Suprapubic skin (tissue), 4 donors: ENCODE data around the gene ANKRD60. TPM values are rescaled to one million over a fixed set of nuclear protein-coding genes. Genes with fewer than 3 reads are reported as not detected.

Experiments
- DNase-seq, 2 donors: peaks; one replicate each; pipeline ENCODE4 v3.0.0-alpha.2; 2019; ENCODE audit warnings: low spot score in 2 of 2
- H3K27ac ChIP-seq: fragments of 200-600 bp; sonication (generic); one replicate; pipeline ENCODE4 v1.5.1; 2019
- H3K27me3 ChIP-seq: fragments of 200-600 bp; sonication (generic); one replicate; pipeline ENCODE4 v1.5.1; 2019
- H3K36me3 ChIP-seq: fragments of 200-600 bp; sonication (generic); one replicate; pipeline ENCODE4 v1.5.1; 2019
- H3K4me1 ChIP-seq: fragments of 200-600 bp; sonication (generic); one replicate; pipeline ENCODE4 v1.5.1; 2019
- H3K4me3 ChIP-seq: fragments of 200-600 bp; sonication (generic); one replicate; pipeline ENCODE4 v1.5.1; 2019; ENCODE audit warnings: mild to moderate bottlenecking
- H3K9me3 ChIP-seq: fragments of 200-600 bp; sonication (generic); one replicate; pipeline ENCODE4 v1.5.1; 2019
- EP300 ChIP-seq: sonication (generic); formaldehyde crosslinking; IDR thresholded peaks from one replicate; pipeline ENCODE4 v1.6.1; 2017; ENCODE audit warnings: antibody characterized with exemption
- POLR2A ChIP-seq, 2 donors: fragments of 450-650 bp; IDR thresholded peaks; one replicate each; pipeline ENCODE4 v1.6.1; 2017; ENCODE audit warnings: antibody characterized with exemption in 2 of 2, mild to moderate bottlenecking in 2 of 2, moderate library complexity in 2 of 2
- POLR2AphosphoS5 ChIP-seq, 3 donors: sonication (generic); formaldehyde crosslinking; IDR thresholded peaks; one replicate each; pipeline ENCODE4 v1.6.1; 2017; ENCODE audit warnings: antibody characterized with exemption in 3 of 3
- WGBS: methylation state at CpG from one replicate; pipeline ENCODE4 v1.1.5; 2018; 5-methylcytosine and 5-hydroxymethylcytosine counted together
- total RNA-seq, 4 donors: library from RNA; depleted of rRNA; stranded (reverse); fragments of >200 nt; gene quantifications; one replicate each; pipeline ENCODE4 v1.1.0, GENCODE V29; 2016
- TF ChIP-seq, protein P1 (sequence below), 2 donors: fragments of 200-600 bp in 1 of 2; fragments of 450-650 bp in 1 of 2; sonication (generic) in 1 of 2; IDR thresholded peaks; one replicate each; pipeline ENCODE4 v1.5.1; 2016 to 2019; ENCODE audit warnings: antibody characterized with exemption in 2 of 2, mild to moderate bottlenecking in 1 of 2, moderate library complexity in 1 of 2

ANKRD60 gene
- total RNA-seq, 4 donors from 2014 or later, result not detected

DNA sequence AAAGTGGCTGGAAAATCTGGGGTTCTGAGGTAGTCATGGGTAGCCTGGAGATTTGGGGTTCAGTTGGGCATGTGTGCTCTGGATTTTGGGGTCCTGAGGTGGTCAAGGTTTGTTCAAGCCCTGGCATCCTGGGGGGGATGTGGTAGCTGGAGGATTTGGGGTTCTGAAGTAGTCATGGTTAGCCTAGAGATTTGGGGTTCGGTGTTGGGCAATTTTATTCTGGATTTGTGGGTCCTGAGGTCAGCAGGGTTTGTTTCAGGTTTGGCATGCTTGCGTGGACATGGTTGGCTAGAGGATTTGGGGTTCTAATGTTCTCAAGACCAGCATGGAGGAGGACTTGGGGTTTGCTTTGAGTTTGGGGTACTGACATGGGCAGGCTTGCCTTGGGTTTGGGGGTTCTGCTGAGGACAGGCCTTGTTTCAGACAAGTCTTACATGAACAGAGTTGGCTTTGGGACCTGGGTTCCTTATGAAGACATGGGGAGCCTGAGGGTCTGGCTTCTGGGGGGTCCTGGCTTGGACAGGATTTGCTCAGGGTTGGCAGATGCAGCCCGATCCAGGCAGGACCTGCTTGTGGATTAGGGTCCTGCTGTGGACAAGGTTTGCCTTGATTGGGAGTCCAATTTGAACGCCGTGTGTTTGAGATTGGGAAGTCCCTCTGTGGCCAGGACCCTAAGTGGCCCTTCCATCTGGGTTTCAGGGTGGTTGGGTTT is 906 bp downstream of the ANKRD60 start:
- no peak overlapping the region for H3K27ac ChIP-seq
- no peak for TF ChIP-seq POLR2A (IDR thresholded peaks at IDR 0.05)
- TF ChIP-seq EP300, result no peak
- TF ChIP-seq POLR2AphosphoS5 (IDR thresholded peaks at IDR 0.05), result no peak
- TF ChIP-seq, protein P1, sequence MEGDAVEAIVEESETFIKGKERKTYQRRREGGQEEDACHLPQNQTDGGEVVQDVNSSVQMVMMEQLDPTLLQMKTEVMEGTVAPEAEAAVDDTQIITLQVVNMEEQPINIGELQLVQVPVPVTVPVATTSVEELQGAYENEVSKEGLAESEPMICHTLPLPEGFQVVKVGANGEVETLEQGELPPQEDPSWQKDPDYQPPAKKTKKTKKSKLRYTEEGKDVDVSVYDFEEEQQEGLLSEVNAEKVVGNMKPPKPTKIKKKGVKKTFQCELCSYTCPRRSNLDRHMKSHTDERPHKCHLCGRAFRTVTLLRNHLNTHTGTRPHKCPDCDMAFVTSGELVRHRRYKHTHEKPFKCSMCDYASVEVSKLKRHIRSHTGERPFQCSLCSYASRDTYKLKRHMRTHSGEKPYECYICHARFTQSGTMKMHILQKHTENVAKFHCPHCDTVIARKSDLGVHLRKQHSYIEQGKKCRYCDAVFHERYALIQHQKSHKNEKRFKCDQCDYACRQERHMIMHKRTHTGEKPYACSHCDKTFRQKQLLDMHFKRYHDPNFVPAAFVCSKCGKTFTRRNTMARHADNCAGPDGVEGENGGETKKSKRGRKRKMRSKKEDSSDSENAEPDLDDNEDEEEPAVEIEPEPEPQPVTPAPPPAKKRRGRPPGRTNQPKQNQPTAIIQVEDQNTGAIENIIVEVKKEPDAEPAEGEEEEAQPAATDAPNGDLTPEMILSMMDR (IDR thresholded peaks at IDR 0.05), result no peak
- no peaks in the 10 kb centered on the region for H3K9me3 ChIP-seq
- WGBS, result 86% methylated on average over 5 of the region's 5 CpGs
- peaks cover 10% of the 10 kb centered on the region for H3K4me1 ChIP-seq
- H3K27me3 ChIP-seq, result peaks cover 41% of the 10 kb centered on the region
- no peaks in the 10 kb centered on the region for H3K36me3 ChIP-seq
- peak in 1 of 2 donors; percentile 53 for DNase-seq
- no peak overlapping the region for H3K4me3 ChIP-seq

GRCh38 chr20:58225452-58226200 is 2.8 kb downstream of the ANKRD60 start:
- H3K4me1 ChIP-seq, result peaks cover 10% of the 10 kb centered on the region
- DNase-seq, result no peak
- H3K27me3 ChIP-seq, result peaks cover 60% of the 10 kb centered on the region
- H3K9me3 ChIP-seq, result no peaks in the 10 kb centered on the region
- H3K4me3 ChIP-seq, result no peak overlapping the region
- WGBS, result 59% methylated on average over 15 of the region's 15 CpGs
- H3K27ac ChIP-seq, result no peak overlapping the region
- H3K36me3 ChIP-seq, result no peaks in the 10 kb centered on the region
- TF ChIP-seq POLR2A (IDR thresholded peaks at IDR 0.05), result no peak
- no peak for TF ChIP-seq EP300
- TF ChIP-seq POLR2AphosphoS5 (IDR thresholded peaks at IDR 0.05), result no peak
- TF ChIP-seq, protein P1 (IDR thresholded peaks at IDR 0.05), result no peak

- WGBS, result 41% methylated on average over 5 of the region's 5 CpGs
Measured at GRCh38 chr20:58224974-58225373, 3.5 kb downstream of the ANKRD60 start.

DNA sequence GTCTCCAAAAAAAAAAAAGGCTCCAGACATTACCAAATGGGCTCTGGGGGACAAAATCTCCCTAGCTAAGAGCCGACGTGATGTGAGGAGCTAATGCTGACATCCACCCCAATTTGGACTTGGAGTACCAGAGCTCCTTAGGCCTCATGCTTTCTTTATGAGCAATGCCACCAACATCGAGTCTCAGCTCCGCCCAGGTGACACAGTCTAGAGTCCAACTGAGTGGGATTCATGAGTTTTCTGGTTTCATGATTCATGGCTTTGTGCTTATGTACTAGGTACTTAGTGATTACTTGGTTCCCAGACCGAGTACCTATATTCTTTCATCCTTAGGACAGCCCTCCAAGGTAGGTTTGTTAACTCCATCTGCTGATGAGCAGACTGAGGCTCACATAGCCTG is 4.4 kb downstream of the ANKRD60 start:
- 82% methylated on average over 5 of the region's 5 CpGs for WGBS
- H3K27me3 ChIP-seq, result peaks cover 66% of the 10 kb centered on the region
- H3K36me3 ChIP-seq, result no peaks in the 10 kb centered on the region
- no peak for DNase-seq
- TF ChIP-seq EP300 (no peak), POLR2AphosphoS5 (IDR thresholded peaks at IDR 0.05) (no peak), POLR2A (IDR thresholded peaks at IDR 0.05) (no peak)
- TF ChIP-seq, protein P1 (IDR thresholded peaks at IDR 0.05), result no peak
- peaks cover 4% of the 10 kb centered on the region for H3K9me3 ChIP-seq
- H3K27ac ChIP-seq, result no peak overlapping the region
- no peak overlapping the region for H3K4me3 ChIP-seq
- H3K4me1 ChIP-seq, result peaks cover 10% of the 10 kb centered on the region

More at GRCh38 chr20:58224974-58225373, 3.5 kb downstream of the ANKRD60 start:
- Histone ChIP-seq H3K4me1 (peaks cover 10% of the 10 kb centered on the region), H3K27me3 (peaks cover 62% of the 10 kb centered on the region), H3K9me3 (no peaks in the 10 kb centered on the region), H3K4me3 (no peak overlapping the region), H3K36me3 (no peaks in the 10 kb centered on the region), H3K27ac (no peak overlapping the region)
- no peak for TF ChIP-seq POLR2AphosphoS5 (IDR thresholded peaks at IDR 0.05)
- TF ChIP-seq POLR2A (IDR thresholded peaks at IDR 0.05), result no peak
- TF ChIP-seq EP300, result no peak
- TF ChIP-seq, protein P1 (IDR thresholded peaks at IDR 0.05), result no peak
- DNase-seq, result no peak

DNA sequence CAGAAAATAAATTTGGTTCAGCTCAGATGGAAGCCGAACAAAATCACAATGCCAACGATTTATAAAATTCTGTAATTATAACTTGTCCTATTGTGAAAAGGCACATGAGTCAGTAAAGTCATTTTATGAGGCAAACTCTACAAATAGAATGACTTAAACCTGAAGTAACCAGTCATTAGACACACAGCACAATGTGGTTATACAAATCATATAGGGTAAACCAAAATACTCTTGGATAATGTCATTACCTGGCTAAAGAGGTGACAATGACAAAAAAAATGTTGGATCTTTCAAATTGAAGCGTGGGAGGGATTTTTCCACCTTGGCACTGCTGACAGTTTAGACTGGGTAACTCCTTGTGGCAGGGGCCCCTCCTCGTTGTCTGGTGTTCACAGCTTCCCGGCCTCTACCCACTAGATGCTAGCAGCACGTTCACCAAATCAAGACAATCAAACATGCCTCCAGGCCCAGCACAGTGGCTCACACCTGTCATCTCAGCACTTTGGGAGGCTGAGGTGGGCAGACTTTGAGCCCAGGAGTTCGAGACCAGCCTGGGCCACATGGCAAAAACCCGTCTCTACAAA is 5.0 kb downstream of the ANKRD60 start:
- no peak for DNase-seq
- no peak overlapping the region for H3K4me3 ChIP-seq
- H3K36me3 ChIP-seq, result no peaks in the 10 kb centered on the region
- peaks cover 5% of the 10 kb centered on the region for H3K4me1 ChIP-seq
- peaks cover 66% of the 10 kb centered on the region for H3K27me3 ChIP-seq
- H3K27ac ChIP-seq, result no peak overlapping the region
- peaks cover 8% of the 10 kb centered on the region for H3K9me3 ChIP-seq
- TF ChIP-seq, protein P1 (IDR thresholded peaks at IDR 0.05), result no peak
- TF ChIP-seq EP300, result no peak
- TF ChIP-seq POLR2AphosphoS5 (IDR thresholded peaks at IDR 0.05), result no peak
- no peak for TF ChIP-seq POLR2A (IDR thresholded peaks at IDR 0.05)
- WGBS, result 71% methylated on average over 8 of the region's 8 CpGs
